SK-N-MC (cell line): Measurements from ENCODE around the gene YRDC.

ENCODE experiments used
- EZH2 ChIP-seq: fragments of 200-600 bp; sonication (generic); IDR thresholded peaks from one replicate; pipeline ENCODE4 v1.6.1; 2017; ENCODE audit warnings: antibody characterized with exemption
- FOXP2 ChIP-seq: optimal IDR thresholded peaks from 2 replicates; pipeline ENCODE3; 2011; ENCODE audit warnings: mild to moderate bottlenecking, moderate library complexity; ENCODE audit not compliant: insufficient read depth; ENCODE audit errors: extremely low read length, control extremely low read depth
- POLR2AphosphoS5 ChIP-seq: IDR thresholded peaks from 2 replicates; pipeline ENCODE4 v1.6.1; 2012; ENCODE audit warnings: mild to moderate bottlenecking, low read depth, low read length, borderline replicate concordance

GRCh38 chr1:37839676-37840075, 31.7 kb upstream of the YRDC start:
- TF ChIP-seq POLR2AphosphoS5 (no peak), FOXP2 (no peak), EZH2 (no peak)
